ENCODE results near the gene LCORL. TPM values are rescaled to one million over a fixed set of nuclear protein-coding genes. Genes with fewer than 3 reads are reported as not detected.

Gene LCORL
- total RNA-seq, 1 experiment from 2014 or later: 15.5 TPM

- H3K36me3 Mint-ChIP-seq (ENCODE audit: insufficient read depth in 1 of 3, low read depth in 3 of 3): no peaks in the 10 kb centered on the region; a peak in 1 of 7 replicates
- H3K18ac ChIP-seq (ENCODE audit: insufficient read length, low read depth, low read length): no peak overlapping the region
- H2BK120ac ChIP-seq (ENCODE audit: low read depth, low read length, poor library complexity, severe bottlenecking): no peak overlapping the region
- no peaks in the 10 kb centered on the region for H4K20me1 ChIP-seq (ENCODE audit: control insufficient read depth, insufficient read depth, insufficient read length)
- no peaks in the 10 kb centered on the region for H3K79me1 ChIP-seq (ENCODE audit: insufficient read depth, low read depth, low read length, poor library complexity, severe bottlenecking)
- H2BK15ac ChIP-seq (ENCODE audit: low read depth, low read length): no peak overlapping the region
- H3K27me3 ChIP-seq (ENCODE audit: insufficient read depth, low read length): no peaks in the 10 kb centered on the region
- no peak overlapping the region for H3K4me2 ChIP-seq (ENCODE audit: insufficient read depth, insufficient read length, low read length)
- no peak overlapping the region for H2BK12ac ChIP-seq (ENCODE audit: insufficient read length, low read depth, low read length)
- no peak overlapping the region; a peak in 1 of 5 replicates for H3K4me3 Mint-ChIP-seq
- no peaks in the 10 kb centered on the region for H3K4me1 Mint-ChIP-seq
- H3K27ac Mint-ChIP-seq: no peak overlapping the region
- no peak overlapping the region for H4K5ac ChIP-seq (ENCODE audit: insufficient read length, low read depth, low read length)
- H3K79me2 ChIP-seq (ENCODE audit: insufficient read depth, low read length): no peaks in the 10 kb centered on the region
- H3K9ac ChIP-seq (ENCODE audit: extremely low read depth, insufficient read length, low read length): no peak overlapping the region
- no peak overlapping the region for H4K8ac ChIP-seq (replicated peaks; ENCODE audit: insufficient read length, low read depth, low read length)
- no peaks in the 10 kb centered on the region for H3K23me2 ChIP-seq (ENCODE audit: insufficient read length, low read depth, low read length, poor library complexity, severe bottlenecking)
- no peak overlapping the region for H3K4ac ChIP-seq (ENCODE audit: low read depth, low read length)
- no peak overlapping the region for H2AFZ ChIP-seq (ENCODE audit: low read length)
- H3K9me3 Mint-ChIP-seq: no peaks in the 10 kb centered on the region
- no peak overlapping the region for H2BK5ac ChIP-seq (ENCODE audit: insufficient read length, low read length)
- no CpG with 5 or more reads among the region's 2 CpGs for WGBS (ENCODE audit: extremely low coverage, insufficient read length, low lambda C conversion rate)
- H3K56ac ChIP-seq (ENCODE audit: insufficient read length, low read depth, low read length): no peak overlapping the region
- H3K27ac ChIP-seq (ENCODE audit: insufficient read length, low read depth, low read length): no peak overlapping the region
- H3T11ph ChIP-seq (ENCODE audit: low read length): no peak overlapping the region
- H2AK5ac ChIP-seq (ENCODE audit: insufficient read length, low read length): no peak overlapping the region
- DNase-seq: no peak
- TF ChIP-seq CTCF (conservative IDR thresholded peaks at IDR 0.05): no peak
- no peak overlapping the region for H3K14ac ChIP-seq (ENCODE audit: insufficient read depth, low read length)
- H3K9me3 ChIP-seq (ENCODE audit: control insufficient read depth, low read depth, low read length): no peaks in the 10 kb centered on the region
- H3K23ac ChIP-seq (ENCODE audit: insufficient read length, low read depth, low read length): no peak overlapping the region
- no peak overlapping the region for H2BK20ac ChIP-seq (ENCODE audit: low read depth, low read length, poor library complexity, severe bottlenecking)
- H3K4me1 ChIP-seq (ENCODE audit: insufficient read depth, low read length): no peaks in the 10 kb centered on the region
- no peaks in the 10 kb centered on the region for H3K27me3 Mint-ChIP-seq (ENCODE audit: low read depth)
- H4K91ac ChIP-seq (ENCODE audit: insufficient read length, low read depth, low read length): no peak overlapping the region
Observed at GRCh38 chr4:18041114-18041513, 19.6 kb upstream of the LCORL start.

Data from H9 (cell line).